OCI-LY3 (cell line): ENCODE measurements around the gene TAF5L.

Experiments
- CTCF ChIP-seq: fragments of 200-600, 300-600 bp; sonication (generic); IDR thresholded peaks from 2 replicates; pipeline ENCODE4 v1.5.1; 2014; ENCODE audit warnings: antibody characterized with exemption, low read length, low read depth
- EZH2phosphoT487 ChIP-seq: fragments of 200-600 bp; shearing (Covaris generic); IDR thresholded peaks from 2 replicates; pipeline ENCODE4 v1.6.1; 2018; ENCODE audit warnings: antibody characterized with exemption, mixed run types, low read depth

GRCh38 chr1:229631148-229631547 is 5.2 kb upstream of the TAF5L start:
- TF ChIP-seq CTCF, result no peak
- no peak for TF ChIP-seq EZH2phosphoT487
